Pancreas (tissue), 10 donors: ENCODE data around the gene HSPBAP1. TPM values are rescaled to one million over a fixed set of nuclear protein-coding genes. Genes with fewer than 3 reads are reported as not detected.

ENCODE experiments used
- ATAC-seq, 4 donors: fragments of 200-7000 bp; cut with Tn5 transposase; one replicate each; pipeline versions ENCODE4 v1.8.0 to v1.9.1; 2020; ENCODE audit warnings: mild to moderate bottlenecking in 4 of 4, moderate library complexity in 4 of 4
- DNase-seq, 6 donors: peaks; one replicate each; pipeline ENCODE4 v3.0.0-alpha.2; 2020
- FAIRE-seq: peaks from 2 replicates; lab custom pipeline; 2012; peaks lifted over from hg19 to GRCh38; lab: Jason Lieb, UNC
- H3K27ac ChIP-seq, 4 donors: fragments of 200-600 bp; sonication (generic); 1 replicate in 3 of 4; 2 replicates in 1 of 4; pipeline versions ENCODE4 v1.5.0 to v1.8.0; 2020
- H3K27me3 ChIP-seq, 4 donors: fragments of 200-600 bp; one replicate each; pipeline ENCODE4 v1.8.0; 2021
- H3K36me3 ChIP-seq, 3 donors: fragments of 200-600 bp; sonication (generic) in 1 of 3; one replicate each; pipeline versions ENCODE4 v1.5.0 to v1.8.0; 2020 to 2021
- H3K4me1 ChIP-seq, 3 donors: fragments of 200-600 bp; one replicate each; pipeline ENCODE4 v1.8.0; 2021
- H3K4me3 ChIP-seq, 4 donors: fragments of 200-600 bp; sonication (generic) in 2 of 4; one replicate each; pipeline versions ENCODE4 v1.5.0 to v1.8.0; 2020 to 2021
- H3K9me3 ChIP-seq, 4 donors: fragments of 200-600 bp; one replicate each; pipeline ENCODE4 v1.8.0; 2021
- WGBS, 2 donors: extraction: QIAGEN DNeasy Blood & Tissue Kit; methylation state at CpG; one replicate each; pipeline ENCODE4 v1.1.7; 2013; 5-methylcytosine and 5-hydroxymethylcytosine counted together
- intact Hi-C, 3 donors: fragments of 100-400 bp; cut with DNase I; formaldehyde crosslinking; loops; one replicate each; pipeline versions ENCODE4 v1.11.1 to v1.14.2; 2022
- polyA plus RNA-seq, 2 donors: library from polyadenylated mRNA; stranded (reverse); fragments of 200-250 nt; gene quantifications; one replicate each; pipeline ENCODE4 v1.2.3, GENCODE V29; 2013
- total RNA-seq, 6 donors: library from RNA; stranded (reverse); fragmentation: NEBNext Ultra II Directional in 4 of 6; extraction: Animal tissue kit (Norgen Biotek cat#: 25700) in 4 of 6; gene quantifications; one replicate each; pipeline versions ENCODE4 v1.2.1 to v1.2.4, GENCODE V29; 2021 to 2023
- TF ChIP-seq, protein P1 (sequence below), 4 donors: fragments of 200-600 bp; sonication (generic) in 3 of 4; IDR thresholded peaks; one replicate each; pipeline versions ENCODE4 v1.5.0 to v1.8.0; 2021; ENCODE audit warnings: antibody characterized with exemption in 4 of 4
- donor health status: healthy with polysubstance abuse.
- donor health status: DM: no; HTN: no; CAD: no; lungs with moderate emphysema.
- donor health status: DM: no; HTN: no; CAD: no.
- donor health status: control.
- donor health status: control.
- donor health status: Bipolar disorder and iron deficiency.
- donor health status: DM: yes; HTN: yes; CAD: no.
- donor health status: DM: no; HTN: no; CAD: no.
- donor health status: DM: no; HTN: no; CAD: no.
- donor health status: DM: yes; HTN: yes; CAD: no.

The HSPBAP1 gene
- total and polyA plus RNA-seq, 8 donors: 3.1 to 20.4 (median 4.6) TPM

DNA sequence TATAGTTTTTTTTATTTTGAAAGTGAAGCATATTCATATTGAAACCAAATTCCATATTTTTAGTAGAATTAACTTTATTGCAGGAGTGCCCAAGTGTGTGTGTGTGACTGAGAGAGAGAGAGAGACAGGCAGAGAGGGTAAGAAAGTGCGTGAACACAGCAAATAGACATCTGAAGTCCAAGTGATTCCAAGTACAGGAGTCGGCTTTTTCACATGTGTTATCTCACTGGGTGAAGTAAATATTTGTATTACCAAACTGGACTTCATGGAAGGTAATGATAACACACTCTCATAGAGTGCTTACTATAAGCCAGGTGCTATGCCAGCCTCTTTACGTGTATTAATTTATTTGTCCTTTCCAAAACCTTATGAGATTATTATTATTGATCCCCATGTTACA lies 101.0 kb downstream of the HSPBAP1 start:
- Histone ChIP-seq H3K27me3 (no peaks in the 10 kb centered on the region), H3K36me3 (peaks cover 0 to 15% (median 0%) of the 10 kb centered on the region in 3 donors), H3K27ac (peak overlapping the region in 2 of 4 donors; percentile 24 to 50), H3K4me3 (no peak overlapping the region), H3K4me1 (peaks cover 4 to 21% (median 16%) of the 10 kb centered on the region in 3 donors), H3K9me3 (no peaks in the 10 kb centered on the region)
- TF ChIP-seq, protein P1, sequence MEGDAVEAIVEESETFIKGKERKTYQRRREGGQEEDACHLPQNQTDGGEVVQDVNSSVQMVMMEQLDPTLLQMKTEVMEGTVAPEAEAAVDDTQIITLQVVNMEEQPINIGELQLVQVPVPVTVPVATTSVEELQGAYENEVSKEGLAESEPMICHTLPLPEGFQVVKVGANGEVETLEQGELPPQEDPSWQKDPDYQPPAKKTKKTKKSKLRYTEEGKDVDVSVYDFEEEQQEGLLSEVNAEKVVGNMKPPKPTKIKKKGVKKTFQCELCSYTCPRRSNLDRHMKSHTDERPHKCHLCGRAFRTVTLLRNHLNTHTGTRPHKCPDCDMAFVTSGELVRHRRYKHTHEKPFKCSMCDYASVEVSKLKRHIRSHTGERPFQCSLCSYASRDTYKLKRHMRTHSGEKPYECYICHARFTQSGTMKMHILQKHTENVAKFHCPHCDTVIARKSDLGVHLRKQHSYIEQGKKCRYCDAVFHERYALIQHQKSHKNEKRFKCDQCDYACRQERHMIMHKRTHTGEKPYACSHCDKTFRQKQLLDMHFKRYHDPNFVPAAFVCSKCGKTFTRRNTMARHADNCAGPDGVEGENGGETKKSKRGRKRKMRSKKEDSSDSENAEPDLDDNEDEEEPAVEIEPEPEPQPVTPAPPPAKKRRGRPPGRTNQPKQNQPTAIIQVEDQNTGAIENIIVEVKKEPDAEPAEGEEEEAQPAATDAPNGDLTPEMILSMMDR (IDR thresholded peaks at IDR 0.05): no peak
- intact Hi-C loops: no loop called here
- ATAC-seq (peak; percentile 79 to 91 (median 88)), DNase-seq (peak in 1 of 6 donors; percentile 23), FAIRE-seq (no peak)
- WGBS, 2 donors: 27% methylated on average over 3 of the region's 3 CpGs

DNA sequence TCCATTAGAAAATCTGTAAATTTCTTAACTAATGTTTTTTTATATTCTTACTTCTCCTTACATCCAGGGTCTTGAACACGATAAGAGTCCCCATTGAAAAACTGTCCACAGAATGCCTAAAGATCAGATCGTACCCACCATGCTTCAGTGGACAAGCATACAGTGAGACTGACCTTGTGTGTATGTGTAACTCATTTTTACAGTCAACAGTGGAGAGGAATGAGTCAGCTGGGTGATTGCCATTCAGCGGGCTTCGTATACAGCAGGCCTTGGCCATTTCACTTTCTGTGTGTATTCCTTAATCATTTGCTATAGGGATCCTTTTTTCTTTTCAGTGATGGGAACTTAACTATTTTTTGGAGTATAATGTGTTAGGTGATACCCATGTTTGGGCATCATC lies 102.4 kb downstream of the HSPBAP1 start:
- no peaks in the 10 kb centered on the region for H3K9me3 ChIP-seq
- peaks cover 0 to 18% (median 0%) of the 10 kb centered on the region in 3 donors for H3K36me3 ChIP-seq
- no peaks in the 10 kb centered on the region for H3K27me3 ChIP-seq
- ATAC-seq (peak; percentile 83 to 93 (median 88)), FAIRE-seq (no peak), DNase-seq (peak in 4 of 6 donors; percentile 53 to 72 (median 63))
- H3K4me3 ChIP-seq: no peak overlapping the region
- H3K4me1 ChIP-seq: peaks cover 4 to 21% (median 16%) of the 10 kb centered on the region in 3 donors
- peak overlapping the region in 2 of 4 donors; percentile 6 to 24 for H3K27ac ChIP-seq
- TF ChIP-seq, protein P1 (IDR thresholded peaks at IDR 0.05): no peak
- WGBS, 2 donors: 41 to 46% methylated on average over 4 of the region's 4 CpGs
- intact Hi-C loops: no loop called here

DNA sequence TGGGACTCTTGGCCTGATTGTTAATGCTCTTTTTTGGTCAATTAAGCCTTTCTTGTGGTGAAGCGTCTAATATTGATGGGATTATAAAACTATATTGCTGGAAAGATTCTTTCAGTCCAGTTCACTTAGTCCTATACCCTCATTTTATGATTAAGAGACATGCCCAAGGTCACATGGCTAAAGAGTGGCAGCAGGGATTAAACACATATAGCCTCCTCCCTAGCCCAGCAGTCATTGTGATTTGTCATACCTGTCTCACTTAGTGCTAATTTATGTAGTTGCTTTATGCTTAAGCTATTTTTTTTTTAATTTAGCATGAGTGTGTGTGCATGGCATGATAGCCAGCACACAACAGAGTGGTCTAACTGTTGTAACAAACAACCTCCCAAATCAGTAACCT lies 103.5 kb downstream of the HSPBAP1 start:
- intact Hi-C loops: no loop called here
- no peak for DNase-seq
- H3K4me3 ChIP-seq: no peak overlapping the region
- no peak for ATAC-seq
- peaks cover 4 to 21% (median 16%) of the 10 kb centered on the region in 3 donors for H3K4me1 ChIP-seq
- no peaks in the 10 kb centered on the region for H3K9me3 ChIP-seq
- FAIRE-seq: no peak
- H3K27ac ChIP-seq: no peak overlapping the region
- H3K36me3 ChIP-seq: peaks cover 0 to 13% (median 0%) of the 10 kb centered on the region in 3 donors
- WGBS, 2 donors: 93 to 95% methylated on average over 1 of the region's 1 CpG
- TF ChIP-seq, protein P1 (IDR thresholded peaks at IDR 0.05): no peak
- H3K27me3 ChIP-seq: no peaks in the 10 kb centered on the region

Other genes starting within 250 kb of the HSPBAP1 start
- gene PARP9, start 229.5 kb downstream of the HSPBAP1 start, total RNA-seq: 10 to 100 TPM in 5 of 6 donors, 1 to 10 TPM in 1; 8.6 to 22.7 (median 13.3) TPM
- 10 to 100 TPM; 18.1 to 33.2 TPM for gene PARP9, start 229.5 kb downstream of the HSPBAP1 start, polyA plus RNA-seq
- gene DTX3L, start 229.5 kb downstream of the HSPBAP1 start, total RNA-seq: 10 to 100 TPM; 15.3 to 36.6 (median 21.1) TPM
- gene DTX3L, start 229.5 kb downstream of the HSPBAP1 start, polyA plus RNA-seq: 1 to 10 TPM; 7.4 to 8.3 TPM
- under 1 TPM; 0.14 to 0.78 (median 0.45) TPM for gene PARP15, start 216.2 kb downstream of the HSPBAP1 start, total RNA-seq
- under 1 TPM; 0.76 to 0.80 TPM for gene PARP15, start 216.2 kb downstream of the HSPBAP1 start, polyA plus RNA-seq
- 10 to 100 TPM in 5 of 6 donors, 1 to 10 TPM in 1; 7.6 to 27.7 (median 13.4) TPM for gene PARP14, start 113.0 kb downstream of the HSPBAP1 start, total RNA-seq
- 10 to 100 TPM in 1 of 2 donors, 1 to 10 TPM in 1; 7.2 to 11.3 TPM for gene PARP14, start 113.0 kb downstream of the HSPBAP1 start, polyA plus RNA-seq
- 10 to 100 TPM in 4 of 6 donors, 1 to 10 TPM in 2; 9.5 to 13.7 (median 12.3) TPM for gene SLC49A4, start 1.2 kb upstream of the HSPBAP1 start, total RNA-seq
- gene SLC49A4, start 1.2 kb upstream of the HSPBAP1 start, polyA plus RNA-seq: 1 to 10 TPM; 3.4 to 9.3 TPM
- gene SEMA5B, start 233.9 kb upstream of the HSPBAP1 start, total RNA-seq: 1 to 10 TPM in 2 of 6 donors, under 1 TPM in 4; 0.52 to 2.7 (median 0.84) TPM
- 10 to 100 TPM in 1 of 2 donors, 1 to 10 TPM in 1; 3.5 to 11.0 TPM for gene SEMA5B, start 233.9 kb upstream of the HSPBAP1 start, polyA plus RNA-seq